ELF-1 (cell line): ENCODE data around the gene ST7.
"Not testable (repeated sequence)": the region's sequence is repeated elsewhere in the genome, so short reads cannot be mapped to it uniquely, and the experiment has no call there.

ENCODE experiments used
- DNase-seq: peaks from one replicate; pipeline ENCODE4 v3.0.0-alpha.2; 2016; ENCODE audit warnings: low read depth, low spot score

Gene ST7

GRCh38 chr7:116953372-116953905 lies at the start of gene ST7:
TSS of gene ST7 (plus strand) at chr7:116953501. CDS start at chr7:116953541, 40 bp downstream.
- peak; percentile 76 for DNase-seq

- DNase-seq = no peak
These were observed 46.9 kb upstream of the ST7 start for GRCh38 chr7:116906391-116906790.

GRCh38 chr7:116910383-116910782 lies 42.9 kb upstream of the ST7 start:
- no peak for DNase-seq

GRCh38 chr7:116911801-116912200 lies 41.5 kb upstream of the ST7 start:
- no peak for DNase-seq

GRCh38 chr7:116912269-116912909 lies 40.9 kb upstream of the ST7 start:
- no peak for DNase-seq

GRCh38 chr7:116918704-116919103 lies 34.6 kb upstream of the ST7 start:
- no peak for DNase-seq

- DNase-seq = no peak
These were observed 32.9 kb upstream of the ST7 start for GRCh38 chr7:116920359-116920758.

- no peak for DNase-seq
These were observed 30.8 kb upstream of the ST7 start for GRCh38 chr7:116922545-116922944.

- no peak for DNase-seq
These were observed 28.6 kb upstream of the ST7 start for GRCh38 chr7:116924741-116925140.

- DNase-seq = no peak
These were observed 24.3 kb upstream of the ST7 start for GRCh38 chr7:116929021-116929420.

GRCh38 chr7:116929914-116930913 lies 23.1 kb upstream of the ST7 start:
- peak; percentile 78 for DNase-seq

- DNase-seq = no peak
These were observed 20.7 kb upstream of the ST7 start for GRCh38 chr7:116932566-116932965.

- no peak for DNase-seq
These were observed 19.8 kb upstream of the ST7 start for GRCh38 chr7:116933465-116933864.

GRCh38 chr7:116934580-116934979 lies 18.7 kb upstream of the ST7 start:
- no peak for DNase-seq

GRCh38 chr7:116936844-116937243 lies 16.5 kb upstream of the ST7 start:
- not testable (repeated sequence) for DNase-seq

- DNase-seq = no peak
These were observed 14.6 kb upstream of the ST7 start for GRCh38 chr7:116938678-116939077.

GRCh38 chr7:116940689-116941370 lies 12.5 kb upstream of the ST7 start:
- no peak for DNase-seq

- no peak for DNase-seq
These were observed 10.8 kb upstream of the ST7 start for GRCh38 chr7:116942504-116942903.

- DNase-seq = no peak
These were observed 4.4 kb upstream of the ST7 start for GRCh38 chr7:116948934-116949333.

GRCh38 chr7:116949941-116950801 lies 3.1 kb upstream of the ST7 start:
- no peak for DNase-seq

- no peak for DNase-seq
These were observed 2.4 kb upstream of the ST7 start for GRCh38 chr7:116950889-116951351.
